Endothelial cell (in vitro differentiated cells): ENCODE results near the gene CD4. TPM values are rescaled to one million over a fixed set of nuclear protein-coding genes. Genes with fewer than 3 reads are reported as not detected.

Source experiments
- DNase-seq: peaks from one replicate; pipeline ENCODE4 v3.0.0; 2021; ENCODE audit warnings: low spot score
- H3K27ac Mint-ChIP-seq: one replicate; pipeline ENCODE4 v1.8.0; 2021; ENCODE audit warnings: mixed read lengths, inconsistent platforms; ENCODE audit not compliant: unreplicated experiment
- H3K27me3 Mint-ChIP-seq: one replicate; pipeline ENCODE4 v1.8.0; 2021; ENCODE audit warnings: mild to moderate bottlenecking, moderate library complexity, mixed read lengths, inconsistent platforms; ENCODE audit not compliant: unreplicated experiment
- H3K36me3 Mint-ChIP-seq: one replicate; pipeline ENCODE4 v1.8.0; 2021; ENCODE audit warnings: mild to moderate bottlenecking, low read depth, mixed read lengths, inconsistent platforms; ENCODE audit not compliant: unreplicated experiment
- H3K4me1 Mint-ChIP-seq: one replicate; pipeline ENCODE4 v1.8.0; 2021; ENCODE audit warnings: mild to moderate bottlenecking, mixed read lengths, inconsistent platforms; ENCODE audit not compliant: unreplicated experiment
- H3K4me3 Mint-ChIP-seq: one replicate; pipeline ENCODE4 v1.8.0; 2021; ENCODE audit warnings: mild to moderate bottlenecking, mixed read lengths, inconsistent platforms; ENCODE audit not compliant: unreplicated experiment
- H3K9me3 Mint-ChIP-seq: one replicate; pipeline ENCODE4 v1.8.0; 2021; ENCODE audit warnings: mixed read lengths, inconsistent platforms; ENCODE audit not compliant: unreplicated experiment
- total RNA-seq: library from RNA; stranded (reverse); fragmentation: NEBNext Ultra II Directional; extraction: Animal tissue kit (Norgen Biotek cat#: 25700); gene quantifications from one replicate; pipeline ENCODE4 v1.2.1, GENCODE V29; 2021; ENCODE audit not compliant: unreplicated experiment
- TF ChIP-seq, protein P1 (sequence below): fragments of 200-600 bp; sonication (generic); IDR thresholded peaks from one replicate; pipeline ENCODE4 v1.5.0; 2021; ENCODE audit warnings: antibody characterized with exemption; ENCODE audit not compliant: unreplicated experiment

Gene CD4
- total RNA-seq, 1 donor from 2014 or later: 4.7 TPM

DNA sequence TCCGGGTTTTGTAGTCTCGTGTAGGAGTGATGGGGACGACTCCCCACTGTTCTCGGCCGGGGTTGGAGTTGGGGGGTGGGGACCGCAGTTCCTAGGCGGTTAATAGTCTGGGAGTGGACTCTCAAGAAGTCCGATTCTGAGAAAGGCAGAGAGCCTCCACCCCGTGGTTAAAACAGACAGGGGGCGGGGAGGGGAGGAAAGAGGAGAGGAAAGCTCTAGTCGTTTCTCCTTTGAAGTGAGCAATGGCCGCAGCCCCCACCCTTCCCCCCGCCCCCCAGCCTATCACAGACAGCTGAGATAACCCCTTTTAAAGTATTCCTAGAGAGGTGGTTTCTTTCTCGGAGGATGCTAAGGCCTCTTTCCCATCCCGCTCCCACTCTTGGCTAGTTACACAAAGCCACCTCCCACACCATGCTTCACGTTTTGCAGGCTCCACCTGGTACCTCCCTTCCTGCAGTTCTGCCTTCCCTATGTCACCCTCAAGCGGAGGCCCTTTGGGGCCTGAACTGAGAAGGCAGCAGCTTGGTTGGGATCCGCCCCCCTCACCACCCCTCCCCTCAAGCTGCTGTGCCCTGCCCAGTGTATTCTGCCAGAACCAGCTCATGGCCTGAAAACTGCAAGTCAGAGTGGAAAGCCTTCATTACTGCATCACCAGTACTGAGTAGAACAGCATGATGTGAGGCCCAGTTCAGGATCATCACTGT, 63.5 kb downstream of the CD4 start:
- Mint-ChIP-seq H3K27ac (peak overlapping the region; percentile 90), H3K36me3 (peaks cover 41% of the 10 kb centered on the region), H3K4me1 (peaks cover 31% of the 10 kb centered on the region), H3K27me3 (peaks cover 10% of the 10 kb centered on the region), H3K4me3 (peak overlapping the region; percentile 99), H3K9me3 (no peaks in the 10 kb centered on the region)
- no peak for DNase-seq
- TF ChIP-seq, protein P1, sequence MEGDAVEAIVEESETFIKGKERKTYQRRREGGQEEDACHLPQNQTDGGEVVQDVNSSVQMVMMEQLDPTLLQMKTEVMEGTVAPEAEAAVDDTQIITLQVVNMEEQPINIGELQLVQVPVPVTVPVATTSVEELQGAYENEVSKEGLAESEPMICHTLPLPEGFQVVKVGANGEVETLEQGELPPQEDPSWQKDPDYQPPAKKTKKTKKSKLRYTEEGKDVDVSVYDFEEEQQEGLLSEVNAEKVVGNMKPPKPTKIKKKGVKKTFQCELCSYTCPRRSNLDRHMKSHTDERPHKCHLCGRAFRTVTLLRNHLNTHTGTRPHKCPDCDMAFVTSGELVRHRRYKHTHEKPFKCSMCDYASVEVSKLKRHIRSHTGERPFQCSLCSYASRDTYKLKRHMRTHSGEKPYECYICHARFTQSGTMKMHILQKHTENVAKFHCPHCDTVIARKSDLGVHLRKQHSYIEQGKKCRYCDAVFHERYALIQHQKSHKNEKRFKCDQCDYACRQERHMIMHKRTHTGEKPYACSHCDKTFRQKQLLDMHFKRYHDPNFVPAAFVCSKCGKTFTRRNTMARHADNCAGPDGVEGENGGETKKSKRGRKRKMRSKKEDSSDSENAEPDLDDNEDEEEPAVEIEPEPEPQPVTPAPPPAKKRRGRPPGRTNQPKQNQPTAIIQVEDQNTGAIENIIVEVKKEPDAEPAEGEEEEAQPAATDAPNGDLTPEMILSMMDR: no peak

- Mint-ChIP-seq H3K4me1 (peaks cover 31% of the 10 kb centered on the region), H3K27me3 (peaks cover 5% of the 10 kb centered on the region), H3K4me3 (peak overlapping the region; percentile 99), H3K36me3 (peaks cover 41% of the 10 kb centered on the region), H3K27ac (no peak overlapping the region), H3K9me3 (no peaks in the 10 kb centered on the region)
- DNase-seq: no peak
- TF ChIP-seq, protein P1: no peak
Measured at GRCh38 chr12:6853626-6854025, 64.3 kb downstream of the CD4 start.

- H3K9me3 Mint-ChIP-seq: no peaks in the 10 kb centered on the region
- peak overlapping the region; percentile 9 for H3K4me3 Mint-ChIP-seq
- TF ChIP-seq, protein P1: no peak
Measured at GRCh38 chr12:6854036-6854435, 64.7 kb downstream of the CD4 start.

DNA sequence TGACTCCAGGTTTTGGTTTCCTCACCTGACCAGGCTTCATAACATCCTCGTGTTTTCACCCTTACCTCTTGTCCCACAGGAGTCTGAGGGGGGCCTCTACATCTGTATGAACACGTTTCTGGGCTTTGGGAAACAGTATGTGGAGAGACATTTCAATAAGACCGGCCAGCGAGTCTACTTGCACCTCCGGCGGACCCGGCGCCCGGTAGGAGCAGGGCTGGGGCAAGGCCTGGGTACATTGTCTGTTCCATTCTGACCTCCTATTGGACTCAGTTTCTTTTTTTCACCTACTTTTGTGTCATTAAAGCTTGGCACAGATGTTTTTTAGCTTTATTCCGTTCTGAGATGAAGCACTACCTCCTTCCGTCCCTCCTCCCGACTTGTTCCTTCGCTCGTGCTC, 66.0 kb downstream of the CD4 start:
- peaks cover 33% of the 10 kb centered on the region for H3K36me3 Mint-ChIP-seq
- peaks cover 27% of the 10 kb centered on the region for H3K4me1 Mint-ChIP-seq
- H3K27me3 Mint-ChIP-seq: peaks cover 6% of the 10 kb centered on the region
- H3K27ac Mint-ChIP-seq: peak overlapping the region; percentile 30
- H3K4me3 Mint-ChIP-seq: no peak overlapping the region
- H3K9me3 Mint-ChIP-seq: no peaks in the 10 kb centered on the region
- TF ChIP-seq, protein P1: no peak
- no peak for DNase-seq

More at GRCh38 chr12:6854036-6854435, 64.7 kb downstream of the CD4 start:
- DNase-seq: no peak
- peak overlapping the region; percentile 39 for H3K27ac Mint-ChIP-seq
- peaks cover 5% of the 10 kb centered on the region for H3K27me3 Mint-ChIP-seq
- peaks cover 37% of the 10 kb centered on the region for H3K36me3 Mint-ChIP-seq
- peaks cover 31% of the 10 kb centered on the region for H3K4me1 Mint-ChIP-seq

- no peak for DNase-seq
- Mint-ChIP-seq H3K27ac (no peak overlapping the region), H3K36me3 (peaks cover 49% of the 10 kb centered on the region), H3K4me1 (peaks cover 9% of the 10 kb centered on the region), H3K9me3 (no peaks in the 10 kb centered on the region), H3K27me3 (peaks cover 6% of the 10 kb centered on the region), H3K4me3 (no peak overlapping the region)
- TF ChIP-seq, protein P1: no peak
Measured at GRCh38 chr12:6858799-6859198, 69.5 kb downstream of the CD4 start.
